GM21723 (cell line): Measurements from ENCODE around the gene AUTS2.

Source experiments
- ATAC-seq: cut with Tn5 transposase; IDR thresholded peaks from one replicate; pipeline ENCODE4 v1.9.1; 2021; ENCODE audit warnings: mild to moderate bottlenecking, moderate library complexity; ENCODE audit not compliant: unreplicated experiment

AUTS2 gene

DNA sequence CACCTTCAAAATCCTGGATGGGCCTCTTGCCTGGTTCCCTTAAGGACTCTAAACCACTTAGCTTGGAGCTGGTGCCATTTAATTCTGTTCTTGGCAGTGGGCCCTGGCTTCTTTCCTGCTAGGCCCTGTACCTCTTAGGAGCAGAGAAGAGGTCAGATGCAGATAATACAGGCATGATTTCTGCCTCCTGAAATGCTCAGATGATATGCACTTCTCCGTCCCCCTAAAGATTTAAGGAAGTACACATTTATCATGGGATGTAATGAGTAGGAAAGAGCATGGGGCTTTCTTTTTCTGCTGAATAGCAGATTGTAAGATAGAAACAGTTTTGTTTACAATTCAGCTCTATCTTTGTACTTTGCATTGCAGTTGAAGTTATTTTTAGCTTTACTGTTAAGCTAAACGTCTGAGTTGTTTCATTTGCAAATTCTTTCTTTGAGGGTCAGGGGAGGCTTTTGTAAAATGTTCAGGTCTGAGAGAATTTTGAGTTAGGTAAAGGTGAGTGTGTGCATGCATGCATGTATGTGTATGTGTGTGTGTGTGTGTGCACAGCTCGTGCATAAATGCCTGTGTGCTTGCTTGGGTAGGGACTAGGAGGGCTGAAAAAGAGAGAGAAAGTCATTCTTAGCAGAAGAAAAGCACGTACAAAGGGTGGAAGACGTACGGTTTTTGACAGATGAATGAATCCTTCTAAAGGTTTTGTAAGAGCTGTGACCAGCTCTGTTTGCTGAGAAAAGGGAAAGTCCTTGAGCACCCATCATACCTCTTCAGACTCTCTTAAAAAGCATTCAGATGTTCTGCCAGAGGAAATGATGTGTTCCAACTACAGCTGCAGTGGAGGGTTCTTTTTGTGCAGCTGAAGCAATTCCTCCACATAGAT, 364.2 kb downstream of the AUTS2 start:
- peak; percentile 72 for ATAC-seq

- no peak for ATAC-seq
Observed at GRCh38 chr7:69963393-69963792, 365.1 kb downstream of the AUTS2 start.

GRCh38 chr7:69966766-69967591, 368.7 kb downstream of the AUTS2 start:
- no peak for ATAC-seq

GRCh38 chr7:69967689-69968450, 369.6 kb downstream of the AUTS2 start:
- ATAC-seq, result peak; percentile 59

DNA sequence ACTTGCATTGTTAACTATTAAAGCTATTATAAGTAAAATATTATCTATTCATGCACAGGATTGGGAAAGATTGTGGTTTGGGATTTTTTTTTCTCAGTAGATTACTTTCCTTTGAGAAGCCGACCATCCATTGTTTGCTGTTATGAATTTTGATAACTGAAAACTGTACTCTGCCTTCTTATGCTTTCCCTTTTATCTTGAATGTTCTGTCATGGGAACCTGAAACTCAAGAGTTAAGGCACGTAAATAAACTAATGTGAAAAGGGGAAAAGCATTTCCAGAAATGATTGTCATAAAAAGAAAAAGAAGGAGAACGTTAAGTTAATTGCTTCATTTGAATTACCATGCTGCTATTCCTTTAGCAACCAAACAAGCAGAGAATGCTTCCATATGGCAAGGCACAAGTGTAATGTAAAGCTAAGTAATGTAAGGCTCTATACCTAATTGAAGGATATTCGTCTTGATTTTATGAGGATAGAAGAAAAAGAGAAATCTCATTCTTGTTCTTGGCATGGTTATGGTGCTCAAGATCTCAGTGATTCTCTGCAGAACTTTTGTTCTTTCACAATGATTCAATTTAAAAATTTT, 370.8 kb downstream of the AUTS2 start:
- no peak for ATAC-seq

GRCh38 chr7:69981646-69982045, 383.4 kb downstream of the AUTS2 start:
- ATAC-seq, result no peak

GRCh38 chr7:69982197-69982596, 383.9 kb downstream of the AUTS2 start:
- ATAC-seq, result no peak

DNA sequence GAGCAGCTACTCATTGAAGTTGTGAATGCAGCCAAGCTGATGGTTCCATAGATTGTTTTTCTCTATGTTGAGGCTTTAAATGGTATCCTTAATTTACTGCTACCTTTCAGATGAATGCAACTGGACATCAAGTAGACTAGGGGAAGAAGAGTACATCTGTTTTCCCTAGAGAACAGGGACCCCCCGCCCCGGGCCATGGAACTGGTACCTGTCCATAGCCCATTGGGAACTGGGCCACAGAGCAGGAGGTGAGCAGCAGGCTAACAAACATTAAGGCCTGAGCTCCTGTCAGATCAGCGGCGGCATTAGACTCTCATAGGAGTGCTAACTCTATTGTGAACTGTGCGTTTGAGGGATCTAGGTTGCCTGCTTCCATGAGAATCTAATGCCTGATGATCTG, 391.3 kb downstream of the AUTS2 start:
- no peak for ATAC-seq

DNA sequence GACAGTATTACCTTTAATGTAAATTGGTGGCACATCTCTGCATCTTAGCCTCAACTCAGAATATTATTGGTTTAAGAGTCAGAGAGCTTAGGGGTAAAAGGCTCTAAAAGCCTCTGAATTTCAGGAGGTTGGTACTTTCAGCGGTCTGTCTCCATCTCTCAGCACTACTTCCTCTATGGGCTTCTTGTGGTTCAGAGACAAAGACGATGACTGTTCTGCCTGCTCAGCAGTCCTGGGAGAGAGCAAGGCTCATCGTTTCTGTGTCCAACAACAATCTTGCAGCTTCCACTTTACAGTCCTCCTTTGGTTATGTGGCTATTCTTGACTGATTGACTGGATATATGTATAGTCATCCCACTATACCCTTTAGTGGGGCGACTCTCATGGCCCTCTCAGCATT, 394.7 kb downstream of the AUTS2 start:
- ATAC-seq, result no peak

DNA sequence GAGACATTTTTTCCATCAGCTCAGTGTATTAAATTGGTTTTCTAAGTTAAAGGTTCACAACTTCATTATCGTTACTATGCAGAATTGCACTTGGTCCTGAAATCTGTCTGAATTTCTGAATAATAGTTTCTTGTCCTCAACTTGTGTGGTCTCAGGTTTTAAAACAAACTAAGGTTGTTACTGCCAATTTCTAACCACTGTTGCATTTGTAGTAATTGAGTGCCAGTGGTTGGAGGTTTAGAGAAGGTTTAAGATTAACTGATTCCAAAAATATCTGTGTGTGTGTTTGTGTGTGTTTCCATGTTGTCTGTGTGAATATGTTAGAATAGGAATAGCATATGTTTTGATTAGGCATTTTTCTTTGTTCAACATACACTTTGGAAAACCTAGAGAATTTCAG, 395.9 kb downstream of the AUTS2 start:
- ATAC-seq, result no peak

- ATAC-seq, result no peak
Observed at GRCh38 chr7:69994886-69995542, 396.7 kb downstream of the AUTS2 start.

DNA sequence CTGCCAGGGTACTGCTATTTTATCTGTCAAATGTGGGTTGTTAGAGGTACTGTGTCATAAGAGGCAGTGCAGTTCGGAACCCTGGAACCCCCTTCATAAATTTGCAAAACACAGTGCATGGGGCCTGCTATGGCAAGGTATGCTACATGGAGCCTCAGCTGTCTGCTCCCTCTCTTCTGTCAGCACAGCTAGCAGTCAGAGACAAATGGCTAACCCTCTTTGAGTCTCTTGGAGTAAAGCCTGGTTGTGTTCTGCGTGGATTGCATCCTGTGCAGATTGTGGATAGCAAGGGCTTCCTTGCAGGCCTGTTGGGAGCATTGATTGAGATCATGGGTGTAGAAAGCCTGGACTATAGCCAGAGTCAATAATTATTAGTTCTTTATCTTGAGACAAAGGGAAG, 397.8 kb downstream of the AUTS2 start:
- no peak for ATAC-seq

DNA sequence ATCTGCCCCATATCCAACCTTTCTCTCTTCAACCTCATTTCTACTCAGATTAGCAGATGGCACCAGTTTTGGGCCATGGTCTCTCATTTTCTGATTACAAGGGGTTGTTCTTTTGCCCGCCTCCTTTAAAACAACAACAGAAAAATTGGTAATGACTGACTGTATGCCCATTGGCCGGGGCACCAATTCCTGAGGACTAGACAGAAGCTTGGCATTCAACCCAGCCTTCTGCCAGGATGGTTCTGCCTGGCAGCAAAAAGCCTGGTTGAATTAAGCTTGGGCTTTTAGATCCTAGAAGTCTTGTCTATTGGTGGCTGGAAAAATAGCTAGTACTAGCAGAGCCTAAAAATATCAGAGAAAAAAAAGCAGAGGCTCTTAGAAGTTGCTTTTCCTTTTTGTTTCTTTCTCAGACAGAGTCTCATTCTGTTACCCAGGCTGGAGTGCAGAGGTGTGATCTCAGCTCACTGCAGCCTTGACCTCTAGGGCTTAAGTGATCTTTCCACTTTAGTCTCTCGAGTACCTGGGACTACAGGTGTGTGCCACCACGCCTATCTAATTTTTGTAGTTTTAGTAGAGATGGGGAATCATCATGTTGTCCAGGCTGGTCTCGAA, 402.6 kb downstream of the AUTS2 start:
- ATAC-seq, result no peak

- no peak for ATAC-seq
Observed at GRCh38 chr7:70005480-70005879, 407.2 kb downstream of the AUTS2 start.

- no peak for ATAC-seq
Observed at GRCh38 chr7:70005891-70006260, 407.6 kb downstream of the AUTS2 start.

GRCh38 chr7:70006261-70006920, 408.1 kb downstream of the AUTS2 start:
- peak; percentile 59 for ATAC-seq

- ATAC-seq, result no peak
Observed at GRCh38 chr7:70008466-70008865, 410.2 kb downstream of the AUTS2 start.

- no peak for ATAC-seq
Observed at GRCh38 chr7:70014472-70015177, 416.4 kb downstream of the AUTS2 start.

- ATAC-seq, result no peak
Observed at GRCh38 chr7:70015353-70015752, 417.1 kb downstream of the AUTS2 start.
